ENCODE measurements around the gene PGLYRP2. TPM values are rescaled to one million over a fixed set of nuclear protein-coding genes. Genes with fewer than 3 reads are reported as not detected.
A peak's percentile ranks its signal among the peaks of the same experiment; 100 is the strongest.
"Not testable (repeated sequence)": the region's sequence is repeated elsewhere in the genome, so short reads cannot be mapped to it uniquely, and the experiment has no call there.

The PGLYRP2 gene
- total RNA-seq, 1 experiment from 2014 or later: not detected

DNA sequence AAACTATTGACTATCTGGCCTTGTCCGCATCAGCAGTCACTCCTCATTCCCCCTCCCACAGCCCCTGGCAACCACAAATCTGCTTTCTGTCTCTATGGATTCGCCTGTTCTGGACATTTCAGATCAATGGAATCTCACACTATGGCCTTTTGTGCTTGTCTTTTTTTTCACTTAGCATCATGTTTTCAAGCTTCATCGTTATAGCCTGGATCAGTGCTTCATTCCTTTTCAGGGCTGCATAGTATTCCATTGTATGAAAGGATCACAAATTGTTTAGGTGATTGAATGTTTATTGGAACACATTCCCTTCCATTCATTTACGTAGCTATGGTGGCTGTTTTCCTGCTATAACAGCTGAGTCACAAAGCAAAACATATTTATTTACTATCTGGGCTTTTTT is 7.7 kb upstream of the PGLYRP2 start:
- DNase-seq (ENCODE audit: low spot score): no peak

- DNase-seq (ENCODE audit: low spot score): not testable (repeated sequence)
Measured at GRCh38 chr19:15485768-15486167, 6.5 kb upstream of the PGLYRP2 start.

DNA sequence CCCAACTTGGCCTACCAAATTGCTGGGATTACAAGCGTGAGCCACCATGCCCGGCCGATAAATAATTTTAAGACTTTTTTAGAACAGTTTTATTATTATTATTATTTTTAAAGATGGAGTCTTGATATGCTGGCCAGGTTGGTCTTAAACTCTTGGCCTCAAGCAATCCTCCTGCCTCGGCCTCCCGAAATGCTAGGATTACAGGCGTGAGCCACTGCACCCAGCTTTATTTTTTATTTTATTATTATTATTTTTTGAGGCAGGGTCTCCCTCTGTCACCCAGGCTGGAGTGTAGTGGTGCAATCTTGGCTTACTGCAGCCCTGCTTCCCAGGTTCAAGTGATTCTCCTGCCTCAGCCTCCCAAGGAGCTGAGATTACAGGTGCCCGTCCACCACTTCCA is 1.7 kb upstream of the PGLYRP2 start:
- DNase-seq (ENCODE audit: low spot score): not testable (repeated sequence)

DNA sequence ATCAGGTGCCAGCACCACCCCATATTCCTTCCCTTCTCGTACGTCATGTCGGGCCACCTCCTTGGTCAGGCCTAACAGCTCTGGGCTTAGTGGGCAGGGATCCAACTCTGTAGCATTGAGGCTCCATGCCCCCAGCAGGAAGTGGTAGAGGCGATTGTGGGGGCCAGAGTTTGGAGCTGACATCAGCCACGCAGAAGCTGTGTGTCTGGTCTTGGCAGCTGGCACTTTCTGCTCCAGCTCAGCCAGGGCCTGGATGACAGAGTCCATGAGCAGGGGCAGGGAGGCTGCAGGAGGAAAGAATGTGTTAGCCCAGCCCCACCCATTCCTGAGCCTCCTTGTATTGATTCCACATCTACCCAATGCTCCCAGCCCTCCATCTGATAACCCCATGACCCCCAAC is 3.0 kb downstream of the PGLYRP2 start:
- DNase-seq (ENCODE audit: low spot score): no peak

GRCh38 chr19:15475611-15476010 is 3.7 kb downstream of the PGLYRP2 start:
- DNase-seq (ENCODE audit: low spot score): no peak

- DNase-seq (ENCODE audit: low spot score): no peak
Measured at GRCh38 chr19:15475169-15475568, 4.1 kb downstream of the PGLYRP2 start.

DNA sequence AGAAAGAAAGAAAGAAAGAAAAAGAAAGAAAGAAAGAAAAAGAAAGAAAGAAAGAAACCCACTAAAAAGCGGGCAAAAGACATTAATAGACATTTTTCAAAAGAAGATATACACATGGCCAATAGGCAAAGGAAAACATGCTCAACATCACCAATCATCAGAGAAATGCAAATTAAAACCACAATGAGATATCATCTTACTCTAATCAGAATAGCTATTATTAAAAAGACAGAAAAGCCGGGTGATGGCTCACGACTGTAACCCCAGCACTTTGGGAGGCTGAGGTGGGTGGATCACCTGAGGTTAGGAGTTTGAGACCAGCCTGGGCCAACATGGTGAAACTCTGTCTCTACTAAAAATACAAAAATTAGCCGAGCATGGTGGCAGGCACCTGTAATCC is 5.5 kb downstream of the PGLYRP2 start:
- not testable (repeated sequence) for DNase-seq (ENCODE audit: low spot score)

DNA sequence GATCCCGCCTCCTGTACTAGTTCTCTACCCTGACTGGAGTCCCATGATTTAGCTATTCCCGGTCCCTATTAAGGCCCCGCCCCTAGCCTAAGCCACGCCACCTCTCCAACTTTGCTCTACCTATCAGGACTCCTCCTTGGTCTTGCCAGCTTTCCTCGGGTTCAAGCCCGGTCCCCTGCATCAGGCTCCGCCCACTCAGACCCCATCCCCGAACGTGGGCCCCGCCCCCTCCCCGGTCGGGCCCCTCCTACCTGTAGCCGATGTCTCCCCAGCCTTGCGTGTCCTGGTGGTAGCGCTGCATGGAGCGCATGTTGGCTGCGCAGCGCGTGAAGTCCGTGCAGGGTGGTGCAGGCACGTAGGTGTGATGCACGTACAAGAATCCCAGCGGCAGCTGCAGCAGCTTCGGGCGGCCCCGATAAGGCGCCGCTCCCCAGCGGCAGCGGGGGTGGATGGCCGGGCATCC is 7.6 kb downstream of the PGLYRP2 start:
- no peak for DNase-seq (ENCODE audit: low spot score)

DNA sequence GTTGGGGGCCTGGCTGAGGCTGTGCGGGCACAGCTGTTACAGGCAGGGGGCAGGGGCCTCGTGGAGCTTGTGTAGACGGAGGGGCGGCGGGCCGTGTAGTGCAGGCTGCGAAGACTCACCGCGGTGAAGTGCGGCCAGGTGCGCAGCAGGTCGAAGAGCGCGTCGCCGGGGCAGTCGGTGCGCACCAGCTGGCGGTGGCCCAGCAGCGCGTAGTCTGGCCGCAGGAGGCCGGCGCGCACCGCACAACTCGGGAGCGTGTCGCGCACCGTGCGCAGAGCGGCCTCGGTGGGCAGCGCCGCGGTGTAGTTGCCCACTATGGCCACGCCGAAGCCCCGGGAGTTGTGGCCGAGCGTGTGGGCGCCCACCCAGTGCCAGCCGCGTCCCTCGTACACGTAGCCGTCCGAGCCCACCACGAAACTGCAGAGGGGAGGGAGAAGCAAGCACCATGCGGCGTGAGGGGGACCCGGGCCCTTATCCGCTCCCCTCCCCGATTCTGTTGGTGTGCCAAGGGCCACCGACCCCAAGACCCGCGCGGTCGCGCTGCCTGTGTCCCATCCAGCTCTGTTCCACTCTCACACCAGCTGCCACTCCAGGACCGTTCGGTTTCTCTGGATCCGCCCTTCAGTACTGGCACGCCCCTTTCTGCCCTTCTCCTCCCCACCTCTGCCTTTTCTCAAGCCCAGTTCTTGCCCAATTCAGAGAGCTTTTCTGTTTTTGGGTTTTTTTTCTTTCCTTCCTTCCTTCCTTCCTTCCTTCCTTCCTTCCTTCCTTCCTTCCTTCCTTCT is 9.6 kb downstream of the PGLYRP2 start:
- no peak for DNase-seq (ENCODE audit: low spot score)

- DNase-seq (ENCODE audit: low spot score): no peak
Measured at GRCh38 chr19:15468675-15469512, 10.4 kb downstream of the PGLYRP2 start.

- DNase-seq (ENCODE audit: low spot score): no peak
Measured at GRCh38 chr19:15467734-15468214, 11.5 kb downstream of the PGLYRP2 start.

- DNase-seq (ENCODE audit: low spot score): peak; percentile 71
Measured at GRCh38 chr19:15466851-15467733, 12.2 kb downstream of the PGLYRP2 start.

GRCh38 chr19:15464394-15465385 is 14.6 kb downstream of the PGLYRP2 start, which contains the start of gene RASAL3:
TSS of gene RASAL3 (minus strand) at chr19:15464544. CDS start at chr19:15464358, 186 bp downstream.
- no peak for DNase-seq (ENCODE audit: low spot score)

DNA sequence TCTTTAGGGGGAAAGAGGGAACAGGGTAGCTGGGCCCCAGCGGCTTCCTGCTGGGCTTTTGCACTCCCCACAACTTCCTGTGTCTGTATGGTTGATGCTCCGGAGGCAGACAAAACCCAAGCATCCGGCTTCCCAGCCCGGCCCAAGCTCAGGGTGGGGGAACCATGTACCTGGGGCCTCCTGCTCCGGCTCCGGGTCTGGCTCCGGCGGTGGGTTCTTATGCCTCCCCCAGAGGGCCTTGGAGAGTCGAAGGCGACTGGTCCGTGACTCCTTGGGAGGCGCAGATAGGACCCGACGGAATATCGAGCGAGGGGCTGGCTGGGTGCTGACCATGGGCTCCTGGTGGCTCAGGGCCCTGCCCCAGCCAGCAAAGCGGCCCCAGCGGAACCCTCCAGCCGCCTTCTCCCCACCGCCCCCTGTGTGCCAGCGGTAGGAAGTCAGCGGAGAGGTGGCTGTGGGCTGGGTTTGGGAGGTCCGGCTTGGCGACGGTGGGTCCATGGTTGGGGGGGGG is 15.4 kb downstream of the PGLYRP2 start:
- DNase-seq (ENCODE audit: low spot score): no peak

GRCh38 chr19:15461694-15462093 is 17.6 kb downstream of the PGLYRP2 start:
- no peak for DNase-seq (ENCODE audit: low spot score)

GRCh38 chr19:15457701-15458484 is 21.4 kb downstream of the PGLYRP2 start:
- no peak for DNase-seq (ENCODE audit: low spot score)

- no peak for DNase-seq (ENCODE audit: low spot score)
Measured at GRCh38 chr19:15456871-15457700, 22.2 kb downstream of the PGLYRP2 start.

DNA sequence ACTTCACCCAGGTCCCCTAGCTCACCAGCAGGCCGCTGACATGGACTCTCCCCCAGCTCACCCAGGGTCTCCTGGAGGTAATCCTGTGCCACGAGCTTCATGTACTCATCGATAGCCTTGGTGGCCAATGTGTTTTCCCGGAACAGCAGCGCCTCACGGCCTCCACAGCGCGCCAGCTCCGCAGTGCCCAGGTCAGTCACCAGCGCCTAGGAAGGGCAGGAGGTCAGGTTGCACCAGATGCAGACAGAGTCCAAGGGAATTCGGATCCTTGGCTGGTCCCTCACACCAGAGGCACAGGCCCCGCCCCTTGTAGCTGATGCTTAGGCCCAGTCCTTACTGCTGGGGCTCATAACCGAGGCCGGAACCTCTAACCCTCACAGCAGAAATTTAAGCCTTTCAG is 22.9 kb downstream of the PGLYRP2 start:
- DNase-seq (ENCODE audit: low spot score): no peak
